ENCODE measurements around the gene RNPEPL1.

DNA sequence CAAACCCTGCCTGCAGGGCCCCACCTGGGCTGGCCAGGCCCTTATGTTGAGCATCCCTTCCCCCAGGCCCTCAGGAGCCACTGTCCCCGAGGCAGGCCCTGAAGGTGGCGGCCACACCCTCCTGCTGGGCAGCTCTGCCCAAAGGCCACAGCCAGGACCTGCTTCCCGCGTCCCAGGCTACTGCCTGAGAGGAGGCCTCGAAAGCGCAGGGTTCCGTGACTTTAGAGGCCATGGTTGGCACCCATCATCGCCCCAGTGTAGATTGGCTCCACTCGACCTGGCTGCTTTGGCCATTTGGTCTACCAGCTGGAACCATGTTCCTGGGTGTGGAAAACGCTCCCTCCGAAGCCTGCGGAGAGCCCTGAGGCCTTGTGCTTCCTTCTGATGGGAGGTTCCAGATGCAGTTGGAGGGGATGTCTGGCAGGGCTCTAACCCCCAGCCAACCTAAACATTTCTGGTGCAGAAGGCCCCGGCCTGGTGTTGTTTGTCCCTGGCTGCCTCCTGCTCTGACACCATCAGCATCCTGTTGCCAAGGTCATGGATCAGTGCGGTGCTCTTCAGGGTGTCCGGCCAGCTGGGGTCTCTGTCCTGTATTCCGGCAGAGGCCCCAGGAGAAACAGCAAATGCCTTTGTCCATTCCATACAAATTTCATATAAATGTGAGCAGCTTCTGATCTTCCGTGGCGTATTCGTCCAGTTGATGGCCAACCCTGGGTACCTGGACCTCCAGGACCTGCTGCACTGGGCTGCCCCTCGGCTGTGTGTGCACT lies 33.0 kb downstream of the RNPEPL1 start:
- TF ChIP-seq, protein P1, sequence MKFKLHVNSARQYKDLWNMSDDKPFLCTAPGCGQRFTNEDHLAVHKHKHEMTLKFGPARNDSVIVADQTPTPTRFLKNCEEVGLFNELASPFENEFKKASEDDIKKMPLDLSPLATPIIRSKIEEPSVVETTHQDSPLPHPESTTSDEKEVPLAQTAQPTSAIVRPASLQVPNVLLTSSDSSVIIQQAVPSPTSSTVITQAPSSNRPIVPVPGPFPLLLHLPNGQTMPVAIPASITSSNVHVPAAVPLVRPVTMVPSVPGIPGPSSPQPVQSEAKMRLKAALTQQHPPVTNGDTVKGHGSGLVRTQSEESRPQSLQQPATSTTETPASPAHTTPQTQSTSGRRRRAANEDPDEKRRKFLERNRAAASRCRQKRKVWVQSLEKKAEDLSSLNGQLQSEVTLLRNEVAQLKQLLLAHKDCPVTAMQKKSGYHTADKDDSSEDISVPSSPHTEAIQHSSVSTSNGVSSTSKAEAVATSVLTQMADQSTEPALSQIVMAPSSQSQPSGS (tag by site-specific recombination; IDR thresholded peaks at IDR 0.05; ENCODE audit: low read depth), result no peak
- no peak for TF ChIP-seq ZSCAN16 (tag by site-specific recombination; IDR thresholded peaks at IDR 0.05)
- TF ChIP-seq ZNF292 (tag by site-specific recombination; IDR thresholded peaks at IDR 0.05; ENCODE audit: borderline replicate concordance, low read depth), result no peak
- no peak for TF ChIP-seq ZNF792 (tag by site-specific recombination; IDR thresholded peaks at IDR 0.05)
- TF ChIP-seq ZNF48 (tag by site-specific recombination; IDR thresholded peaks at IDR 0.05), result no peak
- no peak for TF ChIP-seq ZNF133 (tag by site-specific recombination; IDR thresholded peaks at IDR 0.05)
- TF ChIP-seq TRIM28 (IDR thresholded peaks at IDR 0.05; ENCODE audit: borderline replicate concordance, low read length), result no peak
- no peak for TF ChIP-seq TCF7L2 (IDR thresholded peaks at IDR 0.05; ENCODE audit: borderline replicate concordance, low read depth, low read length)
- no peak for TF ChIP-seq ZFP69B (tag by site-specific recombination; IDR thresholded peaks at IDR 0.05)
- no peak for TF ChIP-seq ZIC2 (tag by site-specific recombination; IDR thresholded peaks at IDR 0.05)
- TF ChIP-seq, protein P2, sequence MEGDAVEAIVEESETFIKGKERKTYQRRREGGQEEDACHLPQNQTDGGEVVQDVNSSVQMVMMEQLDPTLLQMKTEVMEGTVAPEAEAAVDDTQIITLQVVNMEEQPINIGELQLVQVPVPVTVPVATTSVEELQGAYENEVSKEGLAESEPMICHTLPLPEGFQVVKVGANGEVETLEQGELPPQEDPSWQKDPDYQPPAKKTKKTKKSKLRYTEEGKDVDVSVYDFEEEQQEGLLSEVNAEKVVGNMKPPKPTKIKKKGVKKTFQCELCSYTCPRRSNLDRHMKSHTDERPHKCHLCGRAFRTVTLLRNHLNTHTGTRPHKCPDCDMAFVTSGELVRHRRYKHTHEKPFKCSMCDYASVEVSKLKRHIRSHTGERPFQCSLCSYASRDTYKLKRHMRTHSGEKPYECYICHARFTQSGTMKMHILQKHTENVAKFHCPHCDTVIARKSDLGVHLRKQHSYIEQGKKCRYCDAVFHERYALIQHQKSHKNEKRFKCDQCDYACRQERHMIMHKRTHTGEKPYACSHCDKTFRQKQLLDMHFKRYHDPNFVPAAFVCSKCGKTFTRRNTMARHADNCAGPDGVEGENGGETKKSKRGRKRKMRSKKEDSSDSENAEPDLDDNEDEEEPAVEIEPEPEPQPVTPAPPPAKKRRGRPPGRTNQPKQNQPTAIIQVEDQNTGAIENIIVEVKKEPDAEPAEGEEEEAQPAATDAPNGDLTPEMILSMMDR (tag by site-specific recombination; IDR thresholded peaks at IDR 0.05), result no peak
